Measurements from ENCODE around the gene ARL6IP4. TPM values are rescaled to one million over a fixed set of nuclear protein-coding genes. Genes with fewer than 3 reads are reported as not detected.
A peak's percentile ranks its signal among the peaks of the same experiment; 100 is the strongest.

Gene ARL6IP4
- total RNA-seq, 1 donor from 2014 or later = 83.8 TPM

GRCh38 chr12:122965321-122965751, 15.1 kb upstream of the ARL6IP4 start:
- TF ChIP-seq EZH2phosphoT487 (IDR thresholded peaks at IDR 0.05) = no peak
- TF ChIP-seq CTCF (IDR thresholded peaks at IDR 0.05) = no peak
- TF ChIP-seq EZH2 (IDR thresholded peaks at IDR 0.05) = no peak
- Histone ChIP-seq H3K9ac (no peak overlapping the region), H3K4me3 (peak overlapping the region; percentile 74), H3K4me2 (peak overlapping the region; percentile 98), H3K79me2 (ENCODE audit: low read depth) (no peaks in the 10 kb centered on the region), H3K27ac (no peak overlapping the region), H3K36me3 (no peaks in the 10 kb centered on the region), H3F3A (ENCODE audit: low read depth) (peaks cover 19% of the 10 kb centered on the region), H3K4me1 (peaks cover 12% of the 10 kb centered on the region), H3K27me3 (no peaks in the 10 kb centered on the region), H4K20me1 (ENCODE audit: low read depth) (peaks cover 19% of the 10 kb centered on the region), H3K9me3 (ENCODE audit: low read depth) (no peaks in the 10 kb centered on the region), H2AFZ (replicated peaks) (no peak overlapping the region)
- Mint-ChIP-seq H3K9me3 (no peaks in the 10 kb centered on the region), H3K27ac (no peak overlapping the region), H3K27me3 (ENCODE audit: insufficient read depth, low read depth) (peaks cover 11% of the 10 kb centered on the region), H3K36me3 (no peaks in the 10 kb centered on the region), H3K4me3 (peak overlapping the region; percentile 80), H3K4me1 (peaks cover 14% of the 10 kb centered on the region)
- DNase-seq (ENCODE audit: low spot score) = peak; percentile 40

DNA sequence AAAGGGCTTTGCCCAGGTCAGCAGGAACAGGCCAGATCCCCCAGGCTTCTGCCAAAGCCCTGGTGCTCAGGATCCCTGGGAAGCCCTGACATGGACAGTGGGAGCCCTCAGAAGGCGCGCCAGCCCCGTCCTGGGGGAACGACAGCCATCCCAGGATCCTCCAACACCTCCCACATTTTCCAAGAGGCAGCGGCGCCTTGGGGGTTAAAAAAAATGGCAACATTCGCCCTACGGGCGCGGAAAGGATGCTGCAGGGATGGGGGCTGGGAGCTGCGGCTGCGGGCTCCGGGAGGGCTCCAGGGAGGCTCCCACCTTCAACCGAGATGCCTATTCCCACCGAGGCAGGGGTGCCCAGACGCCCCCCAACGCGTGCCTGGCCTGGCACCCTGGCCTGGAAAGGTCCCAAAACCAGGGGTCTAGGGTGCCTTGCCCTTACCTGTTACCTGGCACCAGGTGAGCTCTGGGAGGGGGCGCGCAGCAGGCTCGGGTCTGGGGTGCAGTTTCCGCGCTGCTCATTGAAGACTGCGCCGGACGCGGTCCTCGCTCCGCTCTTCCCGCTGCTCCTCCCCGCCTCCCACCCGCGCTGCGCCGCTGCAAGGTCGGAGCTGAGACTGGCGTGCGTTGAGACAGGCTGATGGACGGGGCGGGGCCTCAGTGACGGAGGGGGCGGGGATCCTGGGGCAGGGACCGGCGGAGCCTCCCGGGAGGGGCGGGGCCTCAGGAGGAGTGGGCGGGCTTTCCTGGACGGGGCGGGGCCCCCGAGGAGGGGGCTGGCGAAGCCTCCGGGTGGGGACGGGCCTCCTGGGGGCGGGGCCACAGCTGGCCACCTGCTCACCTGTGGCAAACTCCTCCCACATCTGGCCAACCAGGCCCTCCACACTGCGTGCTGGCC, 14.4 kb upstream of the ARL6IP4 start, which contains the start of gene ABCB9:
Gene ABCB9 (minus strand): TSS at position 613 of the 892 bp plus-strand sequence. CDS start 6,228 bp downstream, outside the sequence.
- no peaks in the 10 kb centered on the region for H3K9me3 Mint-ChIP-seq
- Histone ChIP-seq H3K4me1 (peaks cover 12% of the 10 kb centered on the region), H3K27me3 (no peaks in the 10 kb centered on the region), H2AFZ (replicated peaks) (no peak within 1 kb of the TSS), H3K4me3 (peak within 1 kb of the TSS; percentile 74), H3K9ac (no peak within 1 kb of the TSS), H3K36me3 (no peaks in the 10 kb centered on the region), H3K9me3 (ENCODE audit: low read depth) (no peaks in the 10 kb centered on the region), H3K27ac (no peak within 1 kb of the TSS), H3K79me2 (ENCODE audit: low read depth) (no peaks in the 10 kb centered on the region), H3K4me2 (peak within 1 kb of the TSS; percentile 98), H4K20me1 (ENCODE audit: low read depth) (peaks cover 19% of the 10 kb centered on the region), H3F3A (ENCODE audit: low read depth) (peaks cover 19% of the 10 kb centered on the region)
- H3K36me3 Mint-ChIP-seq = no peaks in the 10 kb centered on the region
- peak; percentile 98 for DNase-seq (ENCODE audit: low spot score)
- no peak for TF ChIP-seq EZH2 (IDR thresholded peaks at IDR 0.05)
- no peak for TF ChIP-seq EZH2phosphoT487 (IDR thresholded peaks at IDR 0.05)
- TF ChIP-seq CTCF (IDR thresholded peaks at IDR 0.05) = no peak
- peak within 1 kb of the TSS; percentile 77 for H3K4me3 Mint-ChIP-seq
- H3K27me3 Mint-ChIP-seq (ENCODE audit: insufficient read depth, low read depth) = peaks cover 11% of the 10 kb centered on the region
- no peak within 1 kb of the TSS for H3K27ac Mint-ChIP-seq
- peaks cover 14% of the 10 kb centered on the region for H3K4me1 Mint-ChIP-seq

DNA sequence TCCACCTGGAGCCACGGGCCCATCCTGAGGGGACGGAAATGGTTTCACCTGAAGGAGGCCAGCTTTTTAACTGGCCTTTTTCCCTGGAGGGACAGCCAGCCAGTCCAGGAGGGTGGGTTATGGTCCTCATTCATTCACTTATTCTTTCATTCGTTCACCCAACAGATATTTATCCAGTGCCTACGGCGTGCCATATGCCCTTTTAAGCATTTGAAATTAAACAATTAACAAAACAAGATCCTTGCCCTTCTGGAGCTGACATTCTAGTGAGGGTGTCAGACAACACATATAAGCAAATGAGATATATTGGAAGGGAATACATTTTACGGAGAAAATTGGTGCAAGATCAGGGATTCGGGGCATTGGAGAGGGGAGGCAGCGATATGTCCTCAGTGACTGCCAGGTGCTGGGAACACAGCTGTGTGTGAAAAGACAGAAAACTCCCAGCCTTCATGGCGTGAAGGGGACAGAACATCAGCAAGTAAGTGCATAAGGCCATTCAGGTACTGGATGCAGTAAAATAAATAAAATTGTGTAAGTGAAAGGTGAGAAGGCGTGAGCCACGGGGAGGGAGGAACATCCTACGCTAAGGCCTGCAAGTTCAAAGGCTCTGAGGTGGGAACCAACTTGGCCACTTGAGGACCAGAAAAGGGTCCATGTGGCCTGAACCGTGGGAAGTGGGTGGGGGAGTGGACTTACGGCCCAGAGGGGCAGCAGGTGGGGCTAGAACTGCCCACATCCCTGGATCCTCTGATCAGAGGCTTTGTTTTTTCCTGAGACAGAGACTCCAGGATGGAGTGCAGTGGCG, 13.5 kb upstream of the ARL6IP4 start:
- no peak for DNase-seq (ENCODE audit: low spot score)
- Histone ChIP-seq H3K4me2 (peak overlapping the region; percentile 44), H3K79me2 (ENCODE audit: low read depth) (no peaks in the 10 kb centered on the region), H3K27me3 (no peaks in the 10 kb centered on the region), H2AFZ (replicated peaks) (no peak overlapping the region), H3K36me3 (no peaks in the 10 kb centered on the region), H3K9ac (no peak overlapping the region), H3K9me3 (ENCODE audit: low read depth) (no peaks in the 10 kb centered on the region), H3K4me1 (peaks cover 12% of the 10 kb centered on the region), H3K4me3 (no peak overlapping the region), H3K27ac (no peak overlapping the region), H4K20me1 (ENCODE audit: low read depth) (peaks cover 19% of the 10 kb centered on the region), H3F3A (ENCODE audit: low read depth) (peaks cover 19% of the 10 kb centered on the region)
- H3K27me3 Mint-ChIP-seq (ENCODE audit: insufficient read depth, low read depth) = peaks cover 8% of the 10 kb centered on the region
- no peaks in the 10 kb centered on the region for H3K9me3 Mint-ChIP-seq
- TF ChIP-seq EZH2 (IDR thresholded peaks at IDR 0.05) (no peak), EZH2phosphoT487 (IDR thresholded peaks at IDR 0.05) (no peak), CTCF (IDR thresholded peaks at IDR 0.05) (no peak)
- peak overlapping the region; percentile 67 for H3K4me3 Mint-ChIP-seq
- peaks cover 14% of the 10 kb centered on the region for H3K4me1 Mint-ChIP-seq
- H3K36me3 Mint-ChIP-seq = no peaks in the 10 kb centered on the region
- H3K27ac Mint-ChIP-seq = no peak overlapping the region

Data from neural progenitor cell (in vitro differentiated cells).